IPS-20b (cell line): ENCODE results near the gene SLC39A11.
"Not testable (repeated sequence)": the region's sequence is repeated elsewhere in the genome, so short reads cannot be mapped to it uniquely, and the experiment has no call there.

ENCODE experiments used
- H3K27ac ChIP-seq: one replicate; pipeline ENCODE4 v1.5.1; 2013; ENCODE audit warnings: low read length
- H3K27me3 ChIP-seq: 2 replicates; pipeline ENCODE4 v1.6.1; 2013; ENCODE audit warnings: mild to moderate bottlenecking, low read length, inconsistent platforms; ENCODE audit not compliant: insufficient read depth
- H3K36me3 ChIP-seq: 2 replicates; pipeline ENCODE4 v1.6.1; 2013; ENCODE audit warnings: low read depth, mild to moderate bottlenecking, inconsistent platforms, low read length, moderate library complexity; ENCODE audit not compliant: insufficient read depth
- H3K4me1 ChIP-seq: 2 replicates; pipeline ENCODE4 v1.6.1; 2013; ENCODE audit warnings: mild to moderate bottlenecking, control low read depth, inconsistent platforms, low read length, moderate library complexity; ENCODE audit not compliant: insufficient read depth
- H3K4me3 ChIP-seq: 2 replicates; pipeline ENCODE4 v1.5.1; 2013; ENCODE audit warnings: mild to moderate bottlenecking, low read length, inconsistent platforms
- H3K9ac ChIP-seq: 2 replicates; pipeline ENCODE4 v1.6.1; 2013; ENCODE audit warnings: low read depth, mild to moderate bottlenecking, inconsistent platforms, low read length, moderate library complexity
- H3K9me3 ChIP-seq: 2 replicates; pipeline ENCODE4 v1.6.1; 2013; ENCODE audit warnings: mild to moderate bottlenecking, low read depth, low read length, inconsistent platforms; ENCODE audit not compliant: insufficient read depth

The SLC39A11 gene

GRCh38 chr17:72824267-72824666 is 268.2 kb downstream of the SLC39A11 start:
- H3K27ac ChIP-seq, H3K27me3 ChIP-seq, H3K4me3 ChIP-seq, H3K9ac ChIP-seq, H3K4me1 ChIP-seq, H3K36me3 ChIP-seq: not testable (repeated sequence)
- H3K9me3 ChIP-seq = peaks cover 31% of the 10 kb centered on the region

DNA sequence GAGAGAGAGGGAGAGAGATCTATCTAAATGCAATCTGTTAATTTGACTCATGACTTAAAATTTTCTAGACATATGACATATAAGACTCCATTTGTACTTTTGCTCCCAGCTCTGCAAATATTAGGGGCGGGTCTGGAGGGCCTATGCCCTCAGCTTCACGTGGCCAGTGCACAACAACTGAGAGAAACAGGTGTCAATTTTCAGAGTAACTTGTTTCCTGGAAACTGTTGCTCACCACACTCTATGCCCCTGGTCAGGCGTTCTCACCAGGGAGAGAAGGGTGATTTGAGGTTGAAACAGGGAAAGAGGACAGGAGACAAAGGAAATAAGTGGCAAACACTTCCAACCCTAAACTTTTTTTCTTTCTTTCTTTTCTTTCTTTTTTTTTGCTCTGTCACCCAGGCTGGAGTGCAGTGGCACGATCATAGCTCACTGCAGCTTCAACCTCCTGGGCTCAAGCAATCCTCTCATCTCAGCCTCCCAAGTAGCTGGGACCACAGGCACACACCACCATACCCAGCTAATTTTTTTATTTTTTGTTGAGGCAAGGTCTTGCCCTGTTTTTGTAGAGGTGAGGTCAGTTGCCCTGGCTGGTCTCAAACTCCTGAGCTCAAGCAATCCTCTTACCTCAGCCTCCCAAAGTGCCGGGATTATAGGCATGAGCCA is 270.0 kb downstream of the SLC39A11 start:
- H3K27me3 ChIP-seq = no peaks in the 10 kb centered on the region
- no peak overlapping the region for H3K27ac ChIP-seq
- H3K36me3 ChIP-seq = no peaks in the 10 kb centered on the region
- H3K9ac ChIP-seq = no peak overlapping the region
- H3K9me3 ChIP-seq = peaks cover 31% of the 10 kb centered on the region
- no peak overlapping the region for H3K4me3 ChIP-seq
- H3K4me1 ChIP-seq = no peaks in the 10 kb centered on the region

DNA sequence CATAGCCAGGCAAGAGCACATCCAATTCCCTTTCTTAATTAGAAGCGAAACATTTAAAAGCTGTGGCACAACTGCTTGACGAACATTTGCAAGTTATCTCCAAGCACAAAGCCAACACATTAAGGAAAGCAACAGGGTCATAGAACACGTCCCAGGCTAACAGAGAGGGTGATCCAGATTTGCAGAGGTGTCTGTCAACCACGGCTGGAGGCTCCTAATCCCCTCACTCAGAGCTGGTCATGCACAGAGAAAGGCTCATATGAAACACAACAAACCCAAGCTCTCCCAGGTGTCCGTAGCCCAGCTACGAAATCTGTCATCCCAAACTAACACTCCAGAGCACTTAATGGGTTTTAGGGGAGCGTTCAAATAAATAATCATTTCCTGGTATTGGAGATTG is 276.1 kb downstream of the SLC39A11 start:
- H3K27me3 ChIP-seq = no peaks in the 10 kb centered on the region
- no peaks in the 10 kb centered on the region for H3K9me3 ChIP-seq
- H3K9ac ChIP-seq = no peak overlapping the region
- H3K27ac ChIP-seq = no peak overlapping the region
- H3K36me3 ChIP-seq = no peaks in the 10 kb centered on the region
- no peak overlapping the region for H3K4me3 ChIP-seq
- no peaks in the 10 kb centered on the region for H3K4me1 ChIP-seq

GRCh38 chr17:72813481-72813880 is 279.0 kb downstream of the SLC39A11 start:
- no peak overlapping the region for H3K27ac ChIP-seq
- no peak overlapping the region for H3K4me3 ChIP-seq
- H3K36me3 ChIP-seq = no peaks in the 10 kb centered on the region
- no peaks in the 10 kb centered on the region for H3K4me1 ChIP-seq
- peaks cover 4% of the 10 kb centered on the region; the same call in 1 of the 2 replicates for H3K9me3 ChIP-seq
- H3K9ac ChIP-seq = no peak overlapping the region
- H3K27me3 ChIP-seq = no peaks in the 10 kb centered on the region

DNA sequence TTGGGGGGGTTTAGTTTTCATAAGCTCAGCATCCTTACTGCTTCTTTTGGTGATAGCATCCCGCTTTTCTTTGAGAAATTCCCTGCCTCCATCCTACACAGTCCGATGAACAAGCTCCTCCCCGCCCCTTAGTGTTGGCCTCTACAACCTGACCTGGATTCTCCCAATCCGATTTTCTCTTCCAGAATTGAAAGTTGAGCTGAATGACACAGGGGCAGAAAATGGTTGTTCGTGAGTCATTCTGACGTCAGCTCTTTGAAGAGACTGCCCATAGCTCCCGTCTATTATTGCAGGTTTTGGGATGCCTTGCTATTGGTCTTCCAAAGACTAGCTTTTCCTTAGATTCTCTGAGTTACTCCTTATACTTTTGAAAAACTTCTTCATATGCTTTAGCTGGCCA is 279.7 kb downstream of the SLC39A11 start:
- H3K9ac ChIP-seq = no peak overlapping the region
- no peak overlapping the region for H3K27ac ChIP-seq
- no peaks in the 10 kb centered on the region for H3K36me3 ChIP-seq
- no peaks in the 10 kb centered on the region for H3K4me1 ChIP-seq
- no peak overlapping the region for H3K4me3 ChIP-seq
- H3K9me3 ChIP-seq = peaks cover 4% of the 10 kb centered on the region; the same call in 1 of the 2 replicates
- no peaks in the 10 kb centered on the region for H3K27me3 ChIP-seq

DNA sequence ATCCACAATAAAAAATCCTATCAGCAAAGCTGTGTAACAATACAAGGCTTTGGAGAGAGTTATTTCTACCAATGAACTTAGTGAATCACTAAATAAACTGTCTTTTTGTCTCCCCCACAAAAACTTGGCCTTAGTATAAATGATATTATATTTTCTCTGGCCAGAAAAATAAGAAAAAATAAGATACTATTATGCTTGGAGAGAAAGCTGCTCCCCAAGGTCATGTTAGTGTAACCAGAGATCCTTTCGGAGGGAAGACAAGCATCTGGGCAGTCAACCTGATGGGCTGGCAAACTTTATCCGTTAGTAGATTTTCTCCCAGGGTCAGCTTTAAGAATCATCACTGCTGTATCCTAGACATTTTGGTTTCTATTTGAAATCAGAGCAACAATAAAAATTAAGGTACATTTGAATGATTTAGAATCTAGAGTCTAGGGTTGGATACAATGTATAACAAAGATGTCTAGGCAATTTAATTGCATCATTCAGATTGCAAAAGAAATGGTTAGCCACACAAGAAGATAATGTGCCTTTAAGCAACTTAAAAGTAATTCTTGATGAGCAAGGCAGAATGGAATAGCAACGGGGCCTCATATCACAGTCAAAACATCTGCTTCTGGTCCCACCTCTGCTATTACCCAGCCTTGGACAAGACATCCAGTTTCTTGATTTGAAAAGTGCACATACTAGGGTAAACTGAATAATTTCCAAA is 280.4 kb downstream of the SLC39A11 start:
- Histone ChIP-seq H3K9ac (no peak overlapping the region), H3K27me3 (no peaks in the 10 kb centered on the region), H3K4me3 (no peak overlapping the region), H3K36me3 (no peaks in the 10 kb centered on the region), H3K4me1 (no peaks in the 10 kb centered on the region), H3K27ac (no peak overlapping the region), H3K9me3 (peaks cover 4% of the 10 kb centered on the region; the same call in 1 of the 2 replicates)

- Histone ChIP-seq H3K4me1 (no peaks in the 10 kb centered on the region), H3K27ac (no peak overlapping the region), H3K4me3 (no peak overlapping the region), H3K36me3 (no peaks in the 10 kb centered on the region), H3K27me3 (no peaks in the 10 kb centered on the region), H3K9me3 (peaks cover 4% of the 10 kb centered on the region; the same call in 1 of the 2 replicates), H3K9ac (no peak overlapping the region)
Observed at GRCh38 chr17:72810991-72811508, 281.4 kb downstream of the SLC39A11 start.

DNA sequence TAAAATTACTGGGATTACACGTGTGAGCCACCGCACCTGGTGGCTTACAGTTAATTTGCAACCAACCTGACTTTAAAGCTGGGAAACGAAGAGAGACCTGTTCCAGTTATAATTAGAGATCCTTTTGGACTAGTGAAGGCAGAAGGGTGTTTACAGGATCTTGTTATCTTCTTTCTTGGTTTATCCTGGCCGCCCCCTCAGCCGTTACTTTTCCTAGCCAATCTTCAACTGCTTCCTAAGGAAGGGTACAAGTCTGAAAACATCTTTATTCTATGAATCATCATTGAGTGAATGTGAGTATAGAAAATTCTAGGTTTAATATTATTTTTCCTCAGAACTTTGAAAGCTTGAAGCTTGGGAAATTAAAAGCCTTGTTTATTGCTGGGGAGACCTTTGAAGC is 286.5 kb downstream of the SLC39A11 start:
- Histone ChIP-seq H3K9me3 (peaks cover under 1% of the 10 kb centered on the region; the same call in 1 of the 2 replicates), H3K27me3 (no peaks in the 10 kb centered on the region), H3K4me3 (no peak overlapping the region), H3K27ac (no peak overlapping the region), H3K4me1 (no peaks in the 10 kb centered on the region), H3K36me3 (no peaks in the 10 kb centered on the region), H3K9ac (no peak overlapping the region)

GRCh38 chr17:72804949-72805707 is 287.4 kb downstream of the SLC39A11 start:
- Histone ChIP-seq H3K4me3 (no peak overlapping the region), H3K27me3 (no peaks in the 10 kb centered on the region), H3K9ac (no peak overlapping the region), H3K4me1 (no peaks in the 10 kb centered on the region), H3K27ac (no peak overlapping the region), H3K36me3 (no peaks in the 10 kb centered on the region), H3K9me3 (no peaks in the 10 kb centered on the region; the same call in 1 of the 2 replicates)

DNA sequence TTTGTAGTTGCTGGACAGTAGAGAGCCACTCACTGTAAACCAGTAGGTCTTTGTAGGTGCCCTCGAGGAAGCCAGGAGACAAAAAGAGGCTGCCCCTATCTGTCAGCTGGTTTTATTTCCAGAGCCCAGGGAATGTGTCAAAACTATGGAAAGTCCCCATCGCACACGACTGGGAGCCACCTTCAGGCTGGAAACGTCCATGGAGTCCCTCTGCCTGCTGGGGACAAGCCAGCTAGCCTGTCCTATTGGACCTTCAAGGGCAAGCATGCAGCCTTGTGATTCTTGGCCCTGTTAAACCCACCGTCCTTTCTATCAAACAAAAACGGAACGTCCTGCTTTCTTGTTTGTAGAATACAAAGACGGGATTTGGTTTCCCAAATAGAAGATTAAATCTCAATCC is 289.8 kb downstream of the SLC39A11 start:
- H3K9me3 ChIP-seq = peaks cover 7% of the 10 kb centered on the region
- H3K27ac ChIP-seq = no peak overlapping the region
- H3K36me3 ChIP-seq = no peaks in the 10 kb centered on the region
- no peaks in the 10 kb centered on the region for H3K27me3 ChIP-seq
- no peak overlapping the region for H3K4me3 ChIP-seq
- no peaks in the 10 kb centered on the region for H3K4me1 ChIP-seq
- no peak overlapping the region for H3K9ac ChIP-seq

DNA sequence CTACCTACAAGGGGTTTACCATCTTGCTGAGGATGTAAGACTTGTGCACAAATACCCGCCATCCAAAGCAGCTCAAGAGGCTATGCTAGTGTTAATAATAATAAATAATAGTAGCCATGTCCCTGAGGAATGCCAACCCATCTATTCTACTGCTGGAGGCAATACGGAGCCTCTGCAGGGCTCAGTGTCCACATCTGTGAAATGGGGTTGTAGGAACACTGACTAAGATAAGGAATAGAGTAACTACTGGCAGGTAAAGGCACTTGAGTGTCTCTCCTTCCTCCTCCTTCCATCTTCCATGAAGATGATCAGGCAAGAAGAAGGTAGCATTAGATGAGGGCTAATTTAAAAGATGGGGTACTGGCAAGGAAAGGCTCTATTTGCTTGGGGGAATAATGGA is 295.3 kb downstream of the SLC39A11 start:
- Histone ChIP-seq H3K27me3 (no peaks in the 10 kb centered on the region), H3K4me3 (no peak overlapping the region), H3K27ac (no peak overlapping the region), H3K9ac (no peak overlapping the region), H3K36me3 (no peaks in the 10 kb centered on the region), H3K4me1 (no peaks in the 10 kb centered on the region), H3K9me3 (peaks cover 7% of the 10 kb centered on the region)
